ENCODE measurements around the gene MAST2. TPM values are rescaled to one million over a fixed set of nuclear protein-coding genes. Genes with fewer than 3 reads are reported as not detected.
"Not testable (repeated sequence)": the region's sequence is repeated elsewhere in the genome, so short reads cannot be mapped to it uniquely, and the experiment has no call there.

MAST2 gene
- total and polyA plus RNA-seq, 3 experiments from 2014 or later: 5.6 to 29.9 (median 29.5) TPM

- Histone ChIP-seq H3K9me3 (ENCODE audit: low read length) (no peaks in the 10 kb centered on the region), H3K27me3 (ENCODE audit: insufficient read depth, low read length, poor library complexity, severe bottlenecking) (no peaks in the 10 kb centered on the region), H3K4me3 (ENCODE audit: low read length) (no peak overlapping the region), H3K36me3 (ENCODE audit: insufficient read depth, low read length) (no peaks in the 10 kb centered on the region), H3K27ac (ENCODE audit: low read depth, low read length) (no peak overlapping the region), H3K4me1 (ENCODE audit: insufficient read depth, low read length) (no peaks in the 10 kb centered on the region)
- H3K4me3 Mint-ChIP-seq: no peak overlapping the region
- H3K4me1 Mint-ChIP-seq: peaks cover 0 to 10% (median 0%) of the 10 kb centered on the region in 3 donors
- no peak overlapping the region for H3K27ac Mint-ChIP-seq
- DNase-seq: no peak
- no peaks in the 10 kb centered on the region for H3K9me3 Mint-ChIP-seq
- no peaks in the 10 kb centered on the region for H3K36me3 Mint-ChIP-seq
- ChIA-PET POLR2A (no interaction called here), CTCF (no interaction called here)
- H3K27me3 Mint-ChIP-seq: no peaks in the 10 kb centered on the region
These were observed 61.0 kb downstream of the MAST2 start for GRCh38 chr1:45864167-45865106.

GRCh38 chr1:45867697-45868348 is 64.4 kb downstream of the MAST2 start:
- no peak overlapping the region for H3K4me3 ChIP-seq (ENCODE audit: low read length)
- H3K27me3 Mint-ChIP-seq: no peaks in the 10 kb centered on the region
- no peaks in the 10 kb centered on the region for H3K9me3 ChIP-seq (ENCODE audit: low read length)
- H3K36me3 Mint-ChIP-seq: peaks cover 0 to 2% (median 0%) of the 10 kb centered on the region in 3 donors
- POLR2A ChIA-PET: no interaction called here
- H3K4me1 Mint-ChIP-seq: no peaks in the 10 kb centered on the region
- no peaks in the 10 kb centered on the region for H3K4me1 ChIP-seq (ENCODE audit: insufficient read depth, low read length)
- CTCF ChIA-PET: no interaction called here
- H3K36me3 ChIP-seq (ENCODE audit: insufficient read depth, low read length): no peaks in the 10 kb centered on the region
- no peaks in the 10 kb centered on the region for H3K27me3 ChIP-seq (ENCODE audit: insufficient read depth, low read length, poor library complexity, severe bottlenecking)
- no peak overlapping the region for H3K27ac ChIP-seq (ENCODE audit: low read depth, low read length)
- H3K9me3 Mint-ChIP-seq: no peaks in the 10 kb centered on the region
- H3K4me3 Mint-ChIP-seq: no peak overlapping the region
- no peak overlapping the region for H3K27ac Mint-ChIP-seq
- no peak for DNase-seq

- POLR2A ChIA-PET: no interaction called here
- H3K27me3 Mint-ChIP-seq: no peaks in the 10 kb centered on the region
- H3K4me1 Mint-ChIP-seq: no peaks in the 10 kb centered on the region
- H3K4me3 Mint-ChIP-seq: no peak overlapping the region
- Histone ChIP-seq H3K27ac (ENCODE audit: low read depth, low read length) (no peak overlapping the region), H3K27me3 (ENCODE audit: insufficient read depth, low read length, poor library complexity, severe bottlenecking) (no peaks in the 10 kb centered on the region), H3K4me1 (ENCODE audit: insufficient read depth, low read length) (no peaks in the 10 kb centered on the region), H3K9me3 (ENCODE audit: low read length) (no peaks in the 10 kb centered on the region), H3K4me3 (ENCODE audit: low read length) (no peak overlapping the region), H3K36me3 (ENCODE audit: insufficient read depth, low read length) (no peaks in the 10 kb centered on the region)
- no peak for DNase-seq
- no peaks in the 10 kb centered on the region for H3K9me3 Mint-ChIP-seq
- CTCF ChIA-PET: no interaction called here
- peaks cover 0 to 2% (median 0%) of the 10 kb centered on the region in 3 donors for H3K36me3 Mint-ChIP-seq
- H3K27ac Mint-ChIP-seq: no peak overlapping the region
These were observed 65.4 kb downstream of the MAST2 start for GRCh38 chr1:45868861-45869260.

- no peaks in the 10 kb centered on the region for H3K27me3 ChIP-seq (ENCODE audit: insufficient read depth, low read length, poor library complexity, severe bottlenecking)
- H3K27ac ChIP-seq (ENCODE audit: low read depth, low read length): no peak overlapping the region
- H3K9me3 ChIP-seq (ENCODE audit: low read length): no peaks in the 10 kb centered on the region
- POLR2A ChIA-PET: no interaction called here
- H3K4me1 ChIP-seq (ENCODE audit: insufficient read depth, low read length): no peaks in the 10 kb centered on the region
- Mint-ChIP-seq H3K36me3 (peaks cover 0 to 2% (median 0%) of the 10 kb centered on the region in 3 donors), H3K9me3 (no peaks in the 10 kb centered on the region), H3K4me3 (no peak overlapping the region), H3K27me3 (no peaks in the 10 kb centered on the region), H3K27ac (no peak overlapping the region), H3K4me1 (no peaks in the 10 kb centered on the region)
- H3K4me3 ChIP-seq (ENCODE audit: low read length): no peak overlapping the region
- CTCF ChIA-PET: no interaction called here
- DNase-seq: no peak
- H3K36me3 ChIP-seq (ENCODE audit: insufficient read depth, low read length): no peaks in the 10 kb centered on the region
These were observed 67.1 kb downstream of the MAST2 start for GRCh38 chr1:45870500-45870899.

- H3K4me1 Mint-ChIP-seq; CTCF ChIA-PET; H3K27me3 ChIP-seq (ENCODE audit: insufficient read depth, low read length, poor library complexity, severe bottlenecking); H3K4me3 Mint-ChIP-seq; H3K27ac Mint-ChIP-seq; H3K27me3 Mint-ChIP-seq; H3K36me3 Mint-ChIP-seq; H3K4me3 ChIP-seq (ENCODE audit: low read length); DNase-seq; H3K36me3 ChIP-seq (ENCODE audit: insufficient read depth, low read length); H3K27ac ChIP-seq (ENCODE audit: low read depth, low read length); H3K9me3 ChIP-seq (ENCODE audit: low read length); H3K9me3 Mint-ChIP-seq; H3K4me1 ChIP-seq (ENCODE audit: insufficient read depth, low read length); POLR2A ChIA-PET: not testable (repeated sequence)
These were observed 68.9 kb downstream of the MAST2 start for GRCh38 chr1:45872173-45872801.

- ChIA-PET CTCF (no interaction called here), POLR2A (no interaction called here)
- DNase-seq: no peak
- no peak overlapping the region for H3K4me3 ChIP-seq (ENCODE audit: low read length)
- Mint-ChIP-seq H3K27me3 (no peaks in the 10 kb centered on the region), H3K36me3 (peaks cover 0 to 2% (median 0%) of the 10 kb centered on the region in 3 donors), H3K27ac (no peak overlapping the region), H3K9me3 (no peaks in the 10 kb centered on the region), H3K4me1 (no peaks in the 10 kb centered on the region), H3K4me3 (no peak overlapping the region)
- H3K27me3 ChIP-seq (ENCODE audit: insufficient read depth, low read length, poor library complexity, severe bottlenecking): no peaks in the 10 kb centered on the region
- H3K9me3 ChIP-seq (ENCODE audit: low read length): no peaks in the 10 kb centered on the region
- H3K4me1 ChIP-seq (ENCODE audit: insufficient read depth, low read length): no peaks in the 10 kb centered on the region
- H3K27ac ChIP-seq (ENCODE audit: low read depth, low read length): no peak overlapping the region
- no peaks in the 10 kb centered on the region for H3K36me3 ChIP-seq (ENCODE audit: insufficient read depth, low read length)
These were observed 72.7 kb downstream of the MAST2 start for GRCh38 chr1:45876000-45876617.

- Histone ChIP-seq H3K4me3 (ENCODE audit: low read length) (no peak overlapping the region), H3K36me3 (ENCODE audit: insufficient read depth, low read length) (no peaks in the 10 kb centered on the region)
These were observed 73.9 kb downstream of the MAST2 start for GRCh38 chr1:45877264-45877663.

More at GRCh38 chr1:45877264-45877663, 73.9 kb downstream of the MAST2 start:
- H3K27me3 ChIP-seq (ENCODE audit: insufficient read depth, low read length, poor library complexity, severe bottlenecking): no peaks in the 10 kb centered on the region
- Mint-ChIP-seq H3K4me3 (no peak overlapping the region), H3K36me3 (no peaks in the 10 kb centered on the region), H3K9me3 (no peaks in the 10 kb centered on the region), H3K27ac (no peak overlapping the region), H3K27me3 (no peaks in the 10 kb centered on the region), H3K4me1 (no peaks in the 10 kb centered on the region)
- CTCF ChIA-PET: no interaction called here
- H3K4me1 ChIP-seq (ENCODE audit: insufficient read depth, low read length): no peaks in the 10 kb centered on the region
- DNase-seq: no peak
- H3K9me3 ChIP-seq (ENCODE audit: low read length): no peaks in the 10 kb centered on the region
- no peak overlapping the region for H3K27ac ChIP-seq (ENCODE audit: low read depth, low read length)
- POLR2A ChIA-PET: no interaction called here
